A549 treated with Mapracorat at 1 μM for 4 hours (cell line): ENCODE results near the gene CCDC80. TPM values are rescaled to one million over a fixed set of nuclear protein-coding genes. Genes with fewer than 3 reads are reported as not detected.

Experiments used
- total RNA-seq: library from RNA; stranded (reverse); fragments of 200-300 nt; extraction: Qiagen RNA extraction; gene quantifications from 5 replicates; pipeline ENCODE4 v1.2.3, GENCODE V29; 2022

Gene CCDC80, protein sequence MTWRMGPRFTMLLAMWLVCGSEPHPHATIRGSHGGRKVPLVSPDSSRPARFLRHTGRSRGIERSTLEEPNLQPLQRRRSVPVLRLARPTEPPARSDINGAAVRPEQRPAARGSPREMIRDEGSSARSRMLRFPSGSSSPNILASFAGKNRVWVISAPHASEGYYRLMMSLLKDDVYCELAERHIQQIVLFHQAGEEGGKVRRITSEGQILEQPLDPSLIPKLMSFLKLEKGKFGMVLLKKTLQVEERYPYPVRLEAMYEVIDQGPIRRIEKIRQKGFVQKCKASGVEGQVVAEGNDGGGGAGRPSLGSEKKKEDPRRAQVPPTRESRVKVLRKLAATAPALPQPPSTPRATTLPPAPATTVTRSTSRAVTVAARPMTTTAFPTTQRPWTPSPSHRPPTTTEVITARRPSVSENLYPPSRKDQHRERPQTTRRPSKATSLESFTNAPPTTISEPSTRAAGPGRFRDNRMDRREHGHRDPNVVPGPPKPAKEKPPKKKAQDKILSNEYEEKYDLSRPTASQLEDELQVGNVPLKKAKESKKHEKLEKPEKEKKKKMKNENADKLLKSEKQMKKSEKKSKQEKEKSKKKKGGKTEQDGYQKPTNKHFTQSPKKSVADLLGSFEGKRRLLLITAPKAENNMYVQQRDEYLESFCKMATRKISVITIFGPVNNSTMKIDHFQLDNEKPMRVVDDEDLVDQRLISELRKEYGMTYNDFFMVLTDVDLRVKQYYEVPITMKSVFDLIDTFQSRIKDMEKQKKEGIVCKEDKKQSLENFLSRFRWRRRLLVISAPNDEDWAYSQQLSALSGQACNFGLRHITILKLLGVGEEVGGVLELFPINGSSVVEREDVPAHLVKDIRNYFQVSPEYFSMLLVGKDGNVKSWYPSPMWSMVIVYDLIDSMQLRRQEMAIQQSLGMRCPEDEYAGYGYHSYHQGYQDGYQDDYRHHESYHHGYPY
- total RNA-seq: 35.4 to 71.1 TPM (median 52.7 TPM) in 5 replicates

DNA sequence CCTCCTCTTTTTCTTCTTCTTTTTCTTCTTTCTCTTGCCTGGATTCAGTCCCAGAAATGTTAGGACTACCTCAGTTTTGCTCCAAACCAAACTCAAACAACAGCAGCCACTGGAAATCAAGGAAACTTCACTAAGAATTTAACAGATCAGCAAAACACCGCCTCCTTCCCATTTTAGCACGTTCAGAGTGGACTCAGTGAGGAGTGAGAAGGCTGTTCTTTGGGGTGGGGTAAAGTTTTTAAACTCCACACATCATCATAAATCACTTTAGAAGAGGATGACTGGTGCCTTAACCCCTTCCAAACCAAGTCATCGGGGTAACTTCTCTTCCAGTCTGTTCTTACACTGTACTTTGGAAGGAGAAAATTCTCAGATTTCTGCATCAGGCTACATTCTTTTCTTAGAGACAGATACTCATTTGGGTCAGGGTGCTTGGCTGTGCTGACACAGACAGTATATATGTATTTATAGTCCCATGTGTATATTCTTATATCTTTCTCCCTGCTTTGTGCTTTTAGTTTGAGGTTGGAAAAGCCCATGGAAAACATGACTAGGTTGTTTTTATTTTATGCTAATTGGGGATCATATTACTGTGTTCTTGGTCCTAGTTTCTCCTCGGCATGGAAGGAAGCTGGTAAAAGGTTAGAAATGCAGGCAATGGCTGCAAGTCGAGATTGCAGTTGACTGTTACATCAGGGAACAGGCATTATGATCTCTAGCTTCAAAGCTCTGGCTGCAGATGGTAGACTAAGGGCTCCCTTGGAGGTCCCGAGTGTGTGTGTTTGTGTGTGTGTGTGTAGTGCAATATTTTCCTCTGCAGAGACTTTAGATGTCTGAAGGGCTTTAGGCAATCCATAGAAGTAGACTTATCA, at the start of gene CCDC80:
Gene CCDC80, minus strand, starts transcription at position 214 of the 872 bp plus-strand sequence. CDS start 1,238 bp downstream, outside the sequence.

DNA sequence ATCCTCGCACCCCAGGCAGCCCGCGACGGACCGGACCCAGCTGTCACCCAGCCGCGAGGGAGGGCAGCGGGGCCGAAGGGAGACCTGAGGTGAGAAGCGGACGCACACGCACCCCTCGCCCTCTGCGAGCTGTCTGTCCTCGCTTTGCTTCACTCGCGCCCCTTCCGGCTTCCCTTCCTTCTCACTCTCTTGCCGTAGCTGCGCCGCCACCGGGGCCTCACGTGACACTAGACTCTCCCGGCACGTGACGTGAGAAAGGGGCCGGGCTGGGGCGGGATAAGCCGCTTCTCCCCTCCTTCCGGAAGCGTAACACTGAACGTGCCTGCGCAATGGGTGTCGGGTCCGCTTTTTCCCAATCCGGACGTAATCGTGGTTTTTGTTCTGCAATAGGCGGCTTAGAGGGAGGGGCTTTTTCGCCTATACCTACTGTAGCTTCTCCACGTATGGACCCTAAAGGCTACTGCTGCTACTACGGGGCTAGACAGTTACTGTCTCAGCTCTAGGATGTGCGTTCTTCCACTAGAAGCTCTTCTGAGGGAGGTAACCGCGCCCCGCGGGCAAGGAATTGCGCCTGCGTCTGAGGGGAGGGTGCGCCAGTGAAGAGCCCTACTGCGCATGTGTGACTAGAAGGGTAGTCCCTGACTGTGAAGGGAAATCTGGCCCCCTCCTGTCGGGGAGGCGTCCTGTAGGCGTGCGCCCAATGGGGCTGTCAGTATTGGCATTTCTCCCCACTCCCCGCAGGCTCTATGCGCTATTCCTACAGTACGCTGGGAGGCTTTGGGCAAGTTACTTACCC, 79.0 kb downstream of the CCDC80 start, which contains the start of the genes ATG3 and SLC35A5:
Gene ATG3, minus strand, starts transcription at position 229 of the 796 bp plus-strand sequence. CDS start 434 bp downstream, outside the sequence.
Gene SLC35A5, plus strand, starts transcription at position 312 of the 796 bp plus-strand sequence. CDS start 1,359 bp downstream, outside the sequence.

Other genes starting within 250 kb of the CCDC80 start
- not detected in 5 replicates for gene BTLA, start 141.7 kb downstream of the CCDC80 start, total RNA-seq
- gene ATG3, start 79.2 kb downstream of the CCDC80 start, total RNA-seq: 43.3 to 56.3 TPM (median 45.0 TPM) in 5 replicates
- 11.3 to 17.0 TPM (median 16.0 TPM) in 5 replicates for gene SLC35A5, start 79.1 kb downstream of the CCDC80 start, total RNA-seq
- not detected in 5 replicates for gene CD200R1L, start 205.7 kb upstream of the CCDC80 start, total RNA-seq